ENCODE results near the gene NHSL2. TPM values are rescaled to one million over a fixed set of nuclear protein-coding genes. Genes with fewer than 3 reads are reported as not detected.

The NHSL2 gene
- total RNA-seq, 1 donor from 2014 or later: 11.3 TPM

- Mint-ChIP-seq H3K27ac (no peak overlapping the region), H3K4me1 (ENCODE audit: unreplicated experiment) (peaks cover 18% of the 10 kb centered on the region), H3K36me3 (peaks cover 19% of the 10 kb centered on the region), H3K4me3 (peak overlapping the region; percentile 75), H3K9me3 (peaks cover 13% of the 10 kb centered on the region), H3K27me3 (peaks cover 5% of the 10 kb centered on the region)
- TF ChIP-seq CTCF (conservative IDR thresholded peaks at IDR 0.05): no peak
- DNase-seq (ENCODE audit: extremely low spot score, unreplicated experiment): no peak
Measured at GRCh38 chrX:72130156-72130761, 219.6 kb downstream of the NHSL2 start.

GRCh38 chrX:72130762-72131250, 220.2 kb downstream of the NHSL2 start:
- peaks cover 13% of the 10 kb centered on the region for H3K9me3 Mint-ChIP-seq
- peaks cover 18% of the 10 kb centered on the region for H3K4me1 Mint-ChIP-seq (ENCODE audit: unreplicated experiment)
- peaks cover 19% of the 10 kb centered on the region for H3K36me3 Mint-ChIP-seq
- H3K27me3 Mint-ChIP-seq: peaks cover 5% of the 10 kb centered on the region
- no peak for TF ChIP-seq CTCF (conservative IDR thresholded peaks at IDR 0.05)
- no peak for DNase-seq (ENCODE audit: extremely low spot score, unreplicated experiment)
- H3K27ac Mint-ChIP-seq: no peak overlapping the region
- peak overlapping the region; percentile 75 for H3K4me3 Mint-ChIP-seq

GRCh38 chrX:72131317-72132294, 221.0 kb downstream of the NHSL2 start, which contains the start of gene RTL5:
Gene RTL5 (minus strand): TSS chrX:72131915.
- peak; percentile 82 for DNase-seq (ENCODE audit: extremely low spot score, unreplicated experiment)
- TF ChIP-seq CTCF (conservative IDR thresholded peaks at IDR 0.05): no peak
- Mint-ChIP-seq H3K27me3 (peaks cover 5% of the 10 kb centered on the region), H3K9me3 (peaks cover 13% of the 10 kb centered on the region), H3K4me3 (peak within 1 kb of the TSS; percentile 89), H3K27ac (peak within 1 kb of the TSS; percentile 68), H3K36me3 (peaks cover 19% of the 10 kb centered on the region), H3K4me1 (ENCODE audit: unreplicated experiment) (peaks cover 13% of the 10 kb centered on the region)

DNA sequence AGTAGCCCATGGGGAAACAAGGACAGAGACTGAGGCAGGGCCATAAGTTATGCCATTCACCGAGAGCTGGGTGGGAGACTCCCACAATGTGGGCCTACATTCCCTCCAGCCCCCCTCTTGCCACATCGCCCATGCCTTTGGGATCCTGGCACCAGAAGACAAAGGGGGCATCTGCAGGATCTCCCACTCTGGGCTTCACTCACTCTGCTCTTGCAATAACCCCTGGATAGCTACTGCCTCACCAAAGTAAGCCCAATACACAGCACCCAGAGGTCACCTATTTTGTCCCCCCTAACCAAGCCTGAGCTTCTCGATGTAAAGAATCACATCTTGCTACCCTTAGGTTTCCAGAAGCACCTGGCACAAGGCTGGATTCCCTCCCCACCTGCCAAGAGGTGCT, 221.8 kb downstream of the NHSL2 start:
- no peak overlapping the region for H3K27ac Mint-ChIP-seq
- H3K4me1 Mint-ChIP-seq (ENCODE audit: unreplicated experiment): peaks cover 11% of the 10 kb centered on the region
- H3K9me3 Mint-ChIP-seq: peaks cover 13% of the 10 kb centered on the region
- no peak for DNase-seq (ENCODE audit: extremely low spot score, unreplicated experiment)
- no peak for TF ChIP-seq CTCF (conservative IDR thresholded peaks at IDR 0.05)
- H3K27me3 Mint-ChIP-seq: peaks cover 5% of the 10 kb centered on the region
- H3K4me3 Mint-ChIP-seq: peak overlapping the region; percentile 89
- peaks cover 19% of the 10 kb centered on the region for H3K36me3 Mint-ChIP-seq

- peaks cover 5% of the 10 kb centered on the region for H3K27me3 Mint-ChIP-seq
- H3K36me3 Mint-ChIP-seq: peaks cover 17% of the 10 kb centered on the region
- H3K4me1 Mint-ChIP-seq (ENCODE audit: unreplicated experiment): peaks cover 10% of the 10 kb centered on the region
- no peak overlapping the region for H3K27ac Mint-ChIP-seq
- no peak for TF ChIP-seq CTCF (conservative IDR thresholded peaks at IDR 0.05)
- no peak overlapping the region for H3K4me3 Mint-ChIP-seq
- H3K9me3 Mint-ChIP-seq: peaks cover 12% of the 10 kb centered on the region
- DNase-seq (ENCODE audit: extremely low spot score, unreplicated experiment): no peak
Measured at GRCh38 chrX:72133851-72134546, 223.4 kb downstream of the NHSL2 start.
